ENCODE measurements around the gene TMPRSS9. TPM values are rescaled to one million over a fixed set of nuclear protein-coding genes. Genes with fewer than 3 reads are reported as not detected.
"Not testable (repeated sequence)": the region's sequence is repeated elsewhere in the genome, so short reads cannot be mapped to it uniquely, and the experiment has no call there.

TMPRSS9 gene
- total RNA-seq, 2 donors from 2014 or later = 0.25 TPM; not detected in 1

- no peak overlapping the region for H3K9ac ChIP-seq (ENCODE audit: low read depth in 2 of 2, low read length in 2 of 2)
- intact Hi-C loops (cut with DNase I) = no loop called here
- no peak for DNase-seq
- TF ChIP-seq CTCF (IDR thresholded peaks at IDR 0.05) = no peak
- H3K36me3 ChIP-seq = no peaks in the 10 kb centered on the region
- no peak overlapping the region for H3K4me3 ChIP-seq
- no peaks in the 10 kb centered on the region for H3K4me1 ChIP-seq
- no peaks in the 10 kb centered on the region for H3K9me3 ChIP-seq
- H3K27me3 ChIP-seq = no peaks in the 10 kb centered on the region
- no peak overlapping the region for H3K27ac ChIP-seq
Measured at GRCh38 chr19:2454199-2454961, 94.3 kb downstream of the TMPRSS9 start.

- TF ChIP-seq CTCF (IDR thresholded peaks at IDR 0.05) = no peak
- peak overlapping the region; percentile 95 for H3K4me3 ChIP-seq
- no peak for DNase-seq
- H3K9ac ChIP-seq (ENCODE audit: low read depth in 2 of 2, low read length in 2 of 2) = peak overlapping the region; percentile 76 to 90
- no peaks in the 10 kb centered on the region for H3K4me1 ChIP-seq
- no peaks in the 10 kb centered on the region for H3K27me3 ChIP-seq
- H3K36me3 ChIP-seq = no peaks in the 10 kb centered on the region
- intact Hi-C loops (cut with DNase I) = no loop called here
- H3K27ac ChIP-seq = no peak overlapping the region
- no peaks in the 10 kb centered on the region for H3K9me3 ChIP-seq
Measured at GRCh38 chr19:2454962-2455850, 95.1 kb downstream of the TMPRSS9 start.

- peak; percentile 59 for DNase-seq
- Histone ChIP-seq H3K27ac (peak overlapping the region; percentile 33), H3K9ac (ENCODE audit: low read depth in 2 of 2, low read length in 2 of 2) (peak overlapping the region; percentile 76 to 90), H3K4me1 (no peaks in the 10 kb centered on the region), H3K36me3 (no peaks in the 10 kb centered on the region), H3K9me3 (no peaks in the 10 kb centered on the region), H3K27me3 (no peaks in the 10 kb centered on the region), H3K4me3 (peak overlapping the region; percentile 95)
- TF ChIP-seq CTCF (IDR thresholded peaks at IDR 0.05) = no peak
- intact Hi-C loops (cut with DNase I) = no loop called here
Measured at GRCh38 chr19:2455851-2456570, 95.9 kb downstream of the TMPRSS9 start.

GRCh38 chr19:2457394-2458037 lies 97.5 kb downstream of the TMPRSS9 start:
- intact Hi-C loops (cut with DNase I) = no loop called here
- H3K4me3 ChIP-seq = peak overlapping the region; percentile 23
- H3K4me1 ChIP-seq = no peaks in the 10 kb centered on the region
- peak overlapping the region; percentile 75 for H3K27ac ChIP-seq
- H3K9ac ChIP-seq (ENCODE audit: low read depth in 2 of 2, low read length in 2 of 2) = peak overlapping the region in 1 of 2 donors; percentile 90
- no peak for DNase-seq
- TF ChIP-seq CTCF (IDR thresholded peaks at IDR 0.05) = no peak
- H3K9me3 ChIP-seq = no peaks in the 10 kb centered on the region
- H3K27me3 ChIP-seq = no peaks in the 10 kb centered on the region
- no peaks in the 10 kb centered on the region for H3K36me3 ChIP-seq

GRCh38 chr19:2458054-2458453 lies 98.0 kb downstream of the TMPRSS9 start:
- no peak for DNase-seq
- no peaks in the 10 kb centered on the region for H3K27me3 ChIP-seq
- no peaks in the 10 kb centered on the region for H3K9me3 ChIP-seq
- H3K27ac ChIP-seq = no peak overlapping the region
- H3K4me3 ChIP-seq = no peak overlapping the region
- H3K9ac ChIP-seq (ENCODE audit: low read depth in 2 of 2, low read length in 2 of 2) = no peak overlapping the region
- no peak for TF ChIP-seq CTCF (IDR thresholded peaks at IDR 0.05)
- intact Hi-C loops (cut with DNase I) = no loop called here
- H3K4me1 ChIP-seq = no peaks in the 10 kb centered on the region
- H3K36me3 ChIP-seq = no peaks in the 10 kb centered on the region

- H3K9ac ChIP-seq (ENCODE audit: low read depth in 2 of 2, low read length in 2 of 2); H3K9me3 ChIP-seq; H3K27me3 ChIP-seq; H3K4me3 ChIP-seq; DNase-seq; H3K4me1 ChIP-seq; H3K36me3 ChIP-seq; intact Hi-C loops (cut with DNase I); H3K27ac ChIP-seq: not testable (repeated sequence)
Measured at GRCh38 chr19:2458776-2459175, 98.7 kb downstream of the TMPRSS9 start.

All from colonic mucosa (tissue), 4 donors.